WTC11 (cell line): ENCODE data around the gene SND1.

ENCODE experiments used
- JUN ChIP-seq: sonication (generic); formaldehyde crosslinking; IDR thresholded peaks from 2 replicates; pipeline ENCODE4 v1.8.0; 2023; ENCODE audit warnings: mild to moderate bottlenecking, missing genetic modification reagents
- TF ChIP-seq, protein P1 (sequence below): sonication (generic); formaldehyde crosslinking; IDR thresholded peaks from 2 replicates; pipeline ENCODE4 v1.8.1; 2023; ENCODE audit warnings: mild to moderate bottlenecking, missing genetic modification reagents, borderline replicate concordance
- TF ChIP-seq, protein P2 (sequence below): fragments of 200-600 bp; IDR thresholded peaks from 2 replicates; pipeline ENCODE4 v1.8.0; 2022; ENCODE audit warnings: antibody characterized with exemption
- TF ChIP-seq, protein P3 (sequence below): fragments of 250-450 bp; sonication (Bioruptor Pico); conservative IDR thresholded peaks from 2 replicates; pipeline ENCODE4 v1.9.0; 2021; ENCODE audit warnings: mild to moderate bottlenecking

DNA sequence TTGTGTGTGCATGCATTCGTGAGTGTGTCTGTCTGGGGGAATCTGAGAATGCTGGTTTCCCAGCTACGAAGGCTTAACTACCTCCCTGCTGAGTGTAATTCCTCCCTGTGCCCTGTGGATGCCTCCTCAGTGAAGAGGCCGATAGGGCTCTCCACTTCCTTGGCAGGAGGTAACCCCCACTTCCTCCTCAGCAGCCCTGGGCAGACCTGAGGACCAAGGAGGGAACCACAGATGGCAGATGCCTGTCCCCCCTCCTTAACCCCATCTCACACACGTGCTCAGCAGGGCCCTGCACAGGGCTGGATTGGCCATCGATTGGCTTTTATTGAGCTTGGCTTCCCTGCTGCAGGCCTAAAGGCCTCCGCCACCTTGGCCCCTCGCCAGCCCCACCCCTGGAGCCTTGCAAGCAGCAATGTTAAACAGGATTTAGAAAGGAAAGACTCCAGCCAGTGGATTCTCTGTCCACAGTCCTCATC is 424.8 kb downstream of the SND1 start:
- TF ChIP-seq, protein P1, sequence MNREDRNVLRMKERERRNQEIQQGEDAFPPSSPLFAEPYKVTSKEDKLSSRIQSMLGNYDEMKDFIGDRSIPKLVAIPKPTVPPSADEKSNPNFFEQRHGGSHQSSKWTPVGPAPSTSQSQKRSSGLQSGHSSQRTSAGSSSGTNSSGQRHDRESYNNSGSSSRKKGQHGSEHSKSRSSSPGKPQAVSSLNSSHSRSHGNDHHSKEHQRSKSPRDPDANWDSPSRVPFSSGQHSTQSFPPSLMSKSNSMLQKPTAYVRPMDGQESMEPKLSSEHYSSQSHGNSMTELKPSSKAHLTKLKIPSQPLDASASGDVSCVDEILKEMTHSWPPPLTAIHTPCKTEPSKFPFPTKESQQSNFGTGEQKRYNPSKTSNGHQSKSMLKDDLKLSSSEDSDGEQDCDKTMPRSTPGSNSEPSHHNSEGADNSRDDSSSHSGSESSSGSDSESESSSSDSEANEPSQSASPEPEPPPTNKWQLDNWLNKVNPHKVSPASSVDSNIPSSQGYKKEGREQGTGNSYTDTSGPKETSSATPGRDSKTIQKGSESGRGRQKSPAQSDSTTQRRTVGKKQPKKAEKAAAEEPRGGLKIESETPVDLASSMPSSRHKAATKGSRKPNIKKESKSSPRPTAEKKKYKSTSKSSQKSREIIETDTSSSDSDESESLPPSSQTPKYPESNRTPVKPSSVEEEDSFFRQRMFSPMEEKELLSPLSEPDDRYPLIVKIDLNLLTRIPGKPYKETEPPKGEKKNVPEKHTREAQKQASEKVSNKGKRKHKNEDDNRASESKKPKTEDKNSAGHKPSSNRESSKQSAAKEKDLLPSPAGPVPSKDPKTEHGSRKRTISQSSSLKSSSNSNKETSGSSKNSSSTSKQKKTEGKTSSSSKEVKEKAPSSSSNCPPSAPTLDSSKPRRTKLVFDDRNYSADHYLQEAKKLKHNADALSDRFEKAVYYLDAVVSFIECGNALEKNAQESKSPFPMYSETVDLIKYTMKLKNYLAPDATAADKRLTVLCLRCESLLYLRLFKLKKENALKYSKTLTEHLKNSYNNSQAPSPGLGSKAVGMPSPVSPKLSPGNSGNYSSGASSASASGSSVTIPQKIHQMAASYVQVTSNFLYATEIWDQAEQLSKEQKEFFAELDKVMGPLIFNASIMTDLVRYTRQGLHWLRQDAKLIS (CRISPR knock-in tag): no peak
- TF ChIP-seq, protein P2, sequence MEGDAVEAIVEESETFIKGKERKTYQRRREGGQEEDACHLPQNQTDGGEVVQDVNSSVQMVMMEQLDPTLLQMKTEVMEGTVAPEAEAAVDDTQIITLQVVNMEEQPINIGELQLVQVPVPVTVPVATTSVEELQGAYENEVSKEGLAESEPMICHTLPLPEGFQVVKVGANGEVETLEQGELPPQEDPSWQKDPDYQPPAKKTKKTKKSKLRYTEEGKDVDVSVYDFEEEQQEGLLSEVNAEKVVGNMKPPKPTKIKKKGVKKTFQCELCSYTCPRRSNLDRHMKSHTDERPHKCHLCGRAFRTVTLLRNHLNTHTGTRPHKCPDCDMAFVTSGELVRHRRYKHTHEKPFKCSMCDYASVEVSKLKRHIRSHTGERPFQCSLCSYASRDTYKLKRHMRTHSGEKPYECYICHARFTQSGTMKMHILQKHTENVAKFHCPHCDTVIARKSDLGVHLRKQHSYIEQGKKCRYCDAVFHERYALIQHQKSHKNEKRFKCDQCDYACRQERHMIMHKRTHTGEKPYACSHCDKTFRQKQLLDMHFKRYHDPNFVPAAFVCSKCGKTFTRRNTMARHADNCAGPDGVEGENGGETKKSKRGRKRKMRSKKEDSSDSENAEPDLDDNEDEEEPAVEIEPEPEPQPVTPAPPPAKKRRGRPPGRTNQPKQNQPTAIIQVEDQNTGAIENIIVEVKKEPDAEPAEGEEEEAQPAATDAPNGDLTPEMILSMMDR: no peak
- TF ChIP-seq, protein P3, sequence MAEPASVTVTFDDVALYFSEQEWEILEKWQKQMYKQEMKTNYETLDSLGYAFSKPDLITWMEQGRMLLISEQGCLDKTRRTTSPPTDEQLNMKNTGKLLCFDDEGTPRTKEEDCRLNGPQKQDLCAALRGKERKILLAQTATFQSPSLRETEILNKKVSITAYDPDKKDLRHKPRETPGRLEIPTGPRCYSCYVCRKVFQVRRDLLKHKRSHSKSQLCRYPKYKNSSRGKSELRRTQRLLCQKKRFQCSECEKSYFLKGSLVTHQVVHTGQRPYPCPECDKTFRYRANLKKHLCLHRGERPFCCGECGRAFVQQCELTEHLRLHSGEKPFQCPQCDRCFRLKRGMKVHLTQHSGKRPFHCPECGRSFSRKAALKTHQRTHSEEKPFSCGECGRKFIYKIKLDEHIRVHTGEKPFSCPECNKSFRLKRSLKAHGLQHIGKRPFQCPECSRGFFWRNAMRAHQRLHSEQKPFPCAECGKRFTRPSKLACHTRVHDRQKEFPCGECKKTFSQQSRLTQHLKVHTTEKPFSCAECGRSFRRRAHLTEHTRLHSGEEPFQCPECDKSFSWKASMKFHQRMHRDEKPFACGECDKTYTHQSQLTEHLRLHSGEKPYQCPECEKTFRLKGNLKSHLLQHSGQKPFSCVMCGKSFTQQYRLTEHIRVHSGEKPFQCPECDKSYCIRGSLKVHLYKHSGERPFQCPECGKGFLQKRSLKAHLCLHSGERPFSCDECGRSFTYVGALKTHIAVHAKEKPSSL (CRISPR knock-in tag): no peak
- TF ChIP-seq JUN (CRISPR knock-in tag): no peak
